Lower leg skin (tissue), 3 donors: ENCODE measurements around the gene UNC13B.

Experiments
- CTCF ChIP-seq, 3 donors: fragments of 450-650 bp; IDR thresholded peaks; one replicate each; pipeline ENCODE4 v1.5.1; 2016; ENCODE audit warnings: antibody characterized with exemption in 3 of 3, mild to moderate bottlenecking in 3 of 3, moderate library complexity in 2 of 3
- POLR2A ChIP-seq, 2 donors: fragments of 450-650 bp; IDR thresholded peaks; one replicate each; pipeline ENCODE4 v1.6.1; 2016 to 2017; ENCODE audit warnings: antibody characterized with exemption in 2 of 2, mild to moderate bottlenecking in 1 of 2, moderate library complexity in 1 of 2

- TF ChIP-seq CTCF (IDR thresholded peaks at IDR 0.05) = no peak
- TF ChIP-seq POLR2A (IDR thresholded peaks at IDR 0.05) = no peak
Observed at GRCh38 chr9:35407846-35408245, 246.0 kb downstream of the UNC13B start.
